ENCODE results near the gene ERICH3.

Gene ERICH3

GRCh38 chr1:74591949-74592348, 81.6 kb downstream of the ERICH3 start:
- no peak for DNase-seq (ENCODE audit: low read depth)

- no peak for DNase-seq (ENCODE audit: low read depth)
These were observed 83.3 kb downstream of the ERICH3 start for GRCh38 chr1:74590288-74590687.

- no peak for DNase-seq (ENCODE audit: low read depth)
These were observed 85.7 kb downstream of the ERICH3 start for GRCh38 chr1:74587888-74588287.

GRCh38 chr1:74586253-74586897, 87.2 kb downstream of the ERICH3 start:
- no peak for DNase-seq (ENCODE audit: low read depth)

GRCh38 chr1:74584185-74584584, 89.4 kb downstream of the ERICH3 start:
- peak; percentile 33 for DNase-seq (ENCODE audit: low read depth)

GRCh38 chr1:74583397-74583796, 90.2 kb downstream of the ERICH3 start:
- DNase-seq (ENCODE audit: low read depth): no peak

- no peak for DNase-seq (ENCODE audit: low read depth)
These were observed 94.2 kb downstream of the ERICH3 start for GRCh38 chr1:74579425-74579824.

- DNase-seq (ENCODE audit: low read depth): no peak
These were observed 95.5 kb downstream of the ERICH3 start for GRCh38 chr1:74578101-74578500.

- DNase-seq (ENCODE audit: low read depth): no peak
These were observed 101.7 kb downstream of the ERICH3 start for GRCh38 chr1:74571891-74572290.

- no peak for DNase-seq (ENCODE audit: low read depth)
These were observed 102.1 kb downstream of the ERICH3 start for GRCh38 chr1:74571493-74571800.

GRCh38 chr1:74570797-74571492, 102.6 kb downstream of the ERICH3 start:
- no peak for DNase-seq (ENCODE audit: low read depth)

- DNase-seq (ENCODE audit: low read depth): no peak
These were observed 123.7 kb downstream of the ERICH3 start for GRCh38 chr1:74549932-74550331.

GRCh38 chr1:74548961-74549750, 124.4 kb downstream of the ERICH3 start:
- no peak for DNase-seq (ENCODE audit: low read depth)

GRCh38 chr1:74545821-74546220, 127.8 kb downstream of the ERICH3 start:
- DNase-seq (ENCODE audit: low read depth): no peak

- peak; percentile 73 for DNase-seq (ENCODE audit: low read depth)
These were observed 139.4 kb downstream of the ERICH3 start for GRCh38 chr1:74534241-74534640.

- no peak for DNase-seq (ENCODE audit: low read depth)
These were observed 141.8 kb downstream of the ERICH3 start for GRCh38 chr1:74531796-74532195.

GRCh38 chr1:74530892-74531291, 142.7 kb downstream of the ERICH3 start:
- no peak for DNase-seq (ENCODE audit: low read depth)

GRCh38 chr1:74528123-74528522, 145.5 kb downstream of the ERICH3 start:
- DNase-seq (ENCODE audit: low read depth): no peak

- DNase-seq (ENCODE audit: low read depth): no peak
These were observed 146.9 kb downstream of the ERICH3 start for GRCh38 chr1:74526708-74527107.

- no peak for DNase-seq (ENCODE audit: low read depth)
These were observed 149.6 kb downstream of the ERICH3 start for GRCh38 chr1:74523873-74524480.

GRCh38 chr1:74522148-74522547, 151.4 kb downstream of the ERICH3 start:
- DNase-seq (ENCODE audit: low read depth): no peak
